Naive thymus-derived CD4-positive, alpha-beta T cell (primary cell): ENCODE results near the gene TAF6. TPM values are rescaled to one million over a fixed set of nuclear protein-coding genes. Genes with fewer than 3 reads are reported as not detected.

Source experiments
- ATAC-seq: fragments of 150-1000 bp; cut with Tn5 transposase; 2 replicates; pipeline ENCODE4 v1.10.0; 2021; ENCODE audit warnings: mild to moderate bottlenecking, moderate library complexity
- CTCF ChIA-PET: fragments of 350-600 bp; sonication (Branson Sonifier 250); formaldehyde crosslinking; loops from one replicate; lab custom pipeline; 2021; ENCODE audit warnings: antibody characterized with exemption; lab: Charles Lee
- POLR2A ChIA-PET: fragments of 350-600 bp; sonication (Branson Sonifier 250); formaldehyde crosslinking; loops from one replicate; lab custom pipeline; 2021; ENCODE audit warnings: antibody characterized with exemption, inconsistent platforms; lab: Charles Lee
- DNase-seq, 9 donors: peaks; one replicate each; pipeline versions ENCODE4 v3.0.0 to v3.0.0-alpha.2; 2020 to 2022; ENCODE audit warnings: mixed read lengths in 1 of 9
- H3K27ac ChIP-seq: one replicate; pipeline ENCODE4 v1.7.0; 2013; ENCODE audit warnings: mild to moderate bottlenecking, low read depth, low read length, moderate library complexity
- H3K27me3 ChIP-seq, 2 donors: one replicate each; pipeline ENCODE4 v1.7.0; 2013; ENCODE audit warnings: low read length in 2 of 2, mild to moderate bottlenecking in 2 of 2, moderate library complexity in 2 of 2; ENCODE audit not compliant: control insufficient read depth in 2 of 2, insufficient read depth in 2 of 2
- H3K36me3 ChIP-seq, 3 experiments: 1 replicate in 2 of 3; 2 replicates in 1 of 3; pipeline ENCODE4 v1.7.0; 2013; ENCODE audit warnings: low read length in 3 of 3, mild to moderate bottlenecking in 3 of 3, moderate library complexity in 1 of 3; ENCODE audit not compliant: insufficient read depth in 3 of 3, control insufficient read depth in 2 of 3
- H3K4me1 ChIP-seq, 2 donors: one replicate each; pipeline ENCODE4 v1.7.0; 2013; ENCODE audit warnings: low read length in 2 of 2, mild to moderate bottlenecking in 2 of 2, moderate library complexity in 1 of 2; ENCODE audit not compliant: control insufficient read depth in 2 of 2, insufficient read depth in 2 of 2
- H3K4me3 ChIP-seq: 2 replicates; pipeline ENCODE4 v1.7.0; 2013; ENCODE audit warnings: mild to moderate bottlenecking, low read length
- H3K9me3 ChIP-seq, 3 experiments: 1 replicate in 2 of 3; 2 replicates in 1 of 3; pipeline ENCODE4 v1.7.0; 2013; ENCODE audit warnings: low read length in 3 of 3; ENCODE audit not compliant: control insufficient read depth in 2 of 3
- H3K27ac Mint-ChIP-seq, 9 donors: one replicate each; pipeline ENCODE4 v1.8.0; 2020 to 2022; ENCODE audit warnings: mixed read lengths in 9 of 9, mild to moderate bottlenecking in 8 of 9, moderate library complexity in 5 of 9, inconsistent platforms in 2 of 9
- H3K27me3 Mint-ChIP-seq, 5 donors: one replicate each; pipeline ENCODE4 v1.8.0; 2021 to 2022; ENCODE audit warnings: mixed read lengths in 5 of 5, mild to moderate bottlenecking in 1 of 5
- H3K36me3 Mint-ChIP-seq, 5 donors: one replicate each; pipeline ENCODE4 v1.8.0; 2020 to 2022; ENCODE audit warnings: mixed read lengths in 5 of 5, mild to moderate bottlenecking in 3 of 5, inconsistent platforms in 1 of 5
- H3K4me1 Mint-ChIP-seq, 7 donors: one replicate each; pipeline ENCODE4 v1.8.0; 2020 to 2022; ENCODE audit warnings: mixed read lengths in 7 of 7, mild to moderate bottlenecking in 3 of 7, inconsistent platforms in 1 of 7
- H3K4me3 Mint-ChIP-seq, 10 donors: one replicate each; pipeline ENCODE4 v1.8.0; 2020 to 2022; ENCODE audit warnings: mild to moderate bottlenecking in 10 of 10, mixed read lengths in 10 of 10, moderate library complexity in 6 of 10, inconsistent platforms in 2 of 10
- H3K9me3 Mint-ChIP-seq, 11 donors: one replicate each; pipeline ENCODE4 v1.8.0; 2020 to 2022; ENCODE audit warnings: mixed read lengths in 11 of 11, mild to moderate bottlenecking in 4 of 11, inconsistent platforms in 1 of 11, moderate library complexity in 1 of 11
- intact Hi-C, 2 donors: fragments of 100-400 bp; cut with micrococcal nuclease; formaldehyde crosslinking; loops; one replicate each; pipeline ENCODE4 v1.15.1; 2023
- polyA plus RNA-seq, 2 donors: library from polyadenylated mRNA; unstranded; fragments of 300-500 nt; fragmentation: Illumina TruSeq; gene quantifications; one replicate each; pipeline ENCODE4 v1.2.3, GENCODE V29; 2021
- total RNA-seq, 6 experiments: library from RNA in 5 of 6; stranded (reverse) in 5 of 6; gene quantifications; 1 replicate in 5 of 6; 2 replicates in 1 of 6; pipeline ENCODE4 v1.2.3 and lab custom pipeline; 2021 to 2026

TAF6 gene
- total and polyA plus RNA-seq, 7 experiments from 2014 or later: 30.8 to 68.1 (median 45.0) TPM

GRCh38 chr7:100080907-100081534 lies 38.1 kb downstream of the TAF6 start:
- H3K4me3 ChIP-seq: peak overlapping the region; percentile 78
- ATAC-seq: peak; percentile 0
- POLR2A ChIA-PET: interaction anchor here (0.6 to 1.1 kb wide), 8 partner anchors 9 to 98 kb away, joined by 3 to 9 read pairs (median 3); partner anchors contain the start of genes AP4M1, MCM7 and ZKSCAN1

GRCh38 chr7:100079024-100079560 lies 40.1 kb downstream of the TAF6 start:
- ATAC-seq (no peak), DNase-seq (no peak)
- no peaks in the 10 kb centered on the region for H3K9me3 ChIP-seq
- no peaks in the 10 kb centered on the region for H3K27me3 ChIP-seq
- peak overlapping the region in 8 of 10 donors; percentile 20 to 60 (median 36) for H3K4me3 Mint-ChIP-seq
- peaks cover 0 to 6% (median 0%) of the 10 kb centered on the region in 11 donors for H3K9me3 Mint-ChIP-seq
- H3K36me3 ChIP-seq: peaks cover 4 to 46% (median 10%) of the 10 kb centered on the region in 3 experiments
- intact Hi-C loops: no loop called here
- peaks cover 30 to 46% (median 41%) of the 10 kb centered on the region in 7 donors for H3K4me1 Mint-ChIP-seq
- ChIA-PET POLR2A (interaction anchor here (0.7 to 0.8 kb wide), 2 partner anchors 54 to 467 kb away, joined by 3 read pairs; no protein-coding TSS in a partner anchor), CTCF (interaction anchor here (0.6 kb wide), 2 partner anchors 9 to 434 kb away, joined by 3 to 6 read pairs; no protein-coding TSS in a partner anchor)
- H3K4me1 ChIP-seq: peaks cover 5 to 18% of the 10 kb centered on the region in 2 donors
- peaks cover 11 to 43% (median 37%) of the 10 kb centered on the region in 5 donors for H3K36me3 Mint-ChIP-seq
- H3K27me3 Mint-ChIP-seq: peaks cover 0 to 7% (median 0%) of the 10 kb centered on the region in 5 donors
- no peak overlapping the region for H3K4me3 ChIP-seq
- H3K27ac Mint-ChIP-seq: peak overlapping the region in 5 of 9 donors; percentile 9 to 42 (median 26)
- no peak overlapping the region for H3K27ac ChIP-seq

More at GRCh38 chr7:100080907-100081534, 38.1 kb downstream of the TAF6 start:
- intact Hi-C loops: loop anchor here (1.0 to 10.0 kb wide), 24 partner anchors 8 to 1171 kb away; partner anchors contain the start of genes BUD31 (in 2 of the 2), PDAP1 (in 2 of the 2), TRIM4 (in 2 of the 2) and ZCWPW1 (in 2 of the 2)
- Histone ChIP-seq H3K36me3 (peaks cover 0 to 26% (median 4%) of the 10 kb centered on the region in 3 experiments), H3K27ac (peak overlapping the region; percentile 82), H3K4me1 (peaks cover 5 to 18% of the 10 kb centered on the region in 2 donors), H3K27me3 (no peaks in the 10 kb centered on the region), H3K9me3 (no peaks in the 10 kb centered on the region)
- no peak for DNase-seq
- Mint-ChIP-seq H3K27ac (peak overlapping the region; percentile 64 to 94 (median 91)), H3K9me3 (peaks cover 0 to 3% (median 0%) of the 10 kb centered on the region in 11 donors), H3K4me1 (peaks cover 26 to 46% (median 41%) of the 10 kb centered on the region in 7 donors), H3K36me3 (peaks cover 8 to 24% (median 18%) of the 10 kb centered on the region in 5 donors), H3K27me3 (peaks cover 0 to 17% (median 0%) of the 10 kb centered on the region in 5 donors), H3K4me3 (peak overlapping the region; percentile 89 to 96 (median 92))
- CTCF ChIA-PET: interaction anchor here (1.5 kb wide), 1 partner anchor 66 kb away, joined by 3 read pairs; the partner anchor contains the start of gene ZKSCAN1

- ChIA-PET CTCF (no interaction called here), POLR2A (no interaction called here)
- intact Hi-C loops: no loop called here
- Histone ChIP-seq H3K27ac (no peak overlapping the region), H3K4me1 (peaks cover 0 to 9% of the 10 kb centered on the region in 2 donors), H3K4me3 (no peak overlapping the region), H3K36me3 (peaks cover 13 to 64% (median 24%) of the 10 kb centered on the region in 3 experiments), H3K9me3 (peaks cover 0 to 11% (median 0%) of the 10 kb centered on the region in 3 experiments), H3K27me3 (no peaks in the 10 kb centered on the region)
- Mint-ChIP-seq H3K27me3 (no peaks in the 10 kb centered on the region), H3K9me3 (peaks cover under 1 to 13% (median 6%) of the 10 kb centered on the region in 11 donors), H3K4me1 (peaks cover 22 to 39% (median 34%) of the 10 kb centered on the region in 7 donors), H3K27ac (peak overlapping the region in 2 of 9 donors; percentile 44 to 56), H3K4me3 (no peak overlapping the region), H3K36me3 (peaks cover 20 to 62% (median 55%) of the 10 kb centered on the region in 5 donors)
- DNase-seq (no peak), ATAC-seq (no peak)
These were observed 42.0 kb downstream of the TAF6 start for GRCh38 chr7:100077205-100077604.

GRCh38 chr7:100075418-100075817 lies 43.7 kb downstream of the TAF6 start:
- H3K27me3 Mint-ChIP-seq: no peaks in the 10 kb centered on the region
- ChIA-PET POLR2A (no interaction called here), CTCF (interaction anchor here (0.7 kb wide), 1 partner anchor 459 kb away, joined by 4 read pairs; no protein-coding TSS in a partner anchor)
- H3K4me3 Mint-ChIP-seq: no peak overlapping the region
- H3K27me3 ChIP-seq: no peaks in the 10 kb centered on the region
- no peak overlapping the region for H3K27ac Mint-ChIP-seq
- peaks cover 37 to 77% (median 70%) of the 10 kb centered on the region in 5 donors for H3K36me3 Mint-ChIP-seq
- peaks cover 0 to 28% (median 14%) of the 10 kb centered on the region in 3 experiments for H3K9me3 ChIP-seq
- H3K4me1 ChIP-seq: peaks cover 0 to 5% of the 10 kb centered on the region in 2 donors
- no peak overlapping the region for H3K4me3 ChIP-seq
- peaks cover 7 to 31% (median 22%) of the 10 kb centered on the region in 11 donors for H3K9me3 Mint-ChIP-seq
- no peak for DNase-seq
- no peak for ATAC-seq
- intact Hi-C loops: no loop called here
- H3K4me1 Mint-ChIP-seq: peaks cover 13 to 21% (median 16%) of the 10 kb centered on the region in 7 donors
- H3K36me3 ChIP-seq: peaks cover 25 to 82% (median 35%) of the 10 kb centered on the region in 3 experiments
- no peak overlapping the region for H3K27ac ChIP-seq

- Histone ChIP-seq H3K27me3 (no peaks in the 10 kb centered on the region), H3K4me1 (no peaks in the 10 kb centered on the region), H3K36me3 (peaks cover 30 to 88% (median 38%) of the 10 kb centered on the region in 3 experiments), H3K4me3 (no peak overlapping the region), H3K27ac (no peak overlapping the region), H3K9me3 (peaks cover 0 to 34% (median 15%) of the 10 kb centered on the region in 3 experiments)
- H3K36me3 Mint-ChIP-seq: peaks cover 37 to 82% (median 76%) of the 10 kb centered on the region in 5 donors
- H3K27ac Mint-ChIP-seq: no peak overlapping the region
- no peak for DNase-seq
- intact Hi-C loops: no loop called here
- no peak overlapping the region for H3K4me3 Mint-ChIP-seq
- no peaks in the 10 kb centered on the region for H3K27me3 Mint-ChIP-seq
- peaks cover 7 to 36% (median 27%) of the 10 kb centered on the region in 11 donors for H3K9me3 Mint-ChIP-seq
- ATAC-seq: no peak
- peaks cover 7 to 15% (median 12%) of the 10 kb centered on the region in 7 donors for H3K4me1 Mint-ChIP-seq
- ChIA-PET CTCF (interaction anchor here (0.6 kb wide), 2 partner anchors 57 to 82 kb away, joined by 3 to 6 read pairs; no protein-coding TSS in a partner anchor), POLR2A (interaction anchor here (0.6 kb wide), 1 partner anchor 163 kb away, joined by 3 read pairs; no protein-coding TSS in a partner anchor)
These were observed 44.3 kb downstream of the TAF6 start for GRCh38 chr7:100074841-100075240.

- CTCF ChIA-PET: no interaction called here
- Histone ChIP-seq H3K36me3 (peaks cover 30 to 79% (median 39%) of the 10 kb centered on the region in 3 experiments), H3K9me3 (peaks cover 0 to 37% (median 15%) of the 10 kb centered on the region in 3 experiments), H3K27ac (no peak overlapping the region), H3K27me3 (no peaks in the 10 kb centered on the region), H3K4me3 (no peak overlapping the region), H3K4me1 (no peaks in the 10 kb centered on the region)
- Mint-ChIP-seq H3K27me3 (no peaks in the 10 kb centered on the region), H3K36me3 (peaks cover 32 to 83% (median 78%) of the 10 kb centered on the region in 5 donors), H3K4me3 (no peak overlapping the region), H3K27ac (no peak overlapping the region), H3K4me1 (peaks cover 0 to 5% (median 4%) of the 10 kb centered on the region in 7 donors), H3K9me3 (peaks cover 7 to 46% (median 27%) of the 10 kb centered on the region in 11 donors)
- POLR2A ChIA-PET: interaction anchor here (0.8 to 1.1 kb wide), 2 partner anchors 32 to 58 kb away, joined by 3 to 4 read pairs; no protein-coding TSS in a partner anchor
- ATAC-seq (no peak), DNase-seq (no peak)
- intact Hi-C loops: no loop called here
These were observed 46.7 kb downstream of the TAF6 start for GRCh38 chr7:100072462-100072861.
